Ramos (cell line): ENCODE data around the gene PLXDC1.

Experiments
- in situ Hi-C: fragments of 300-500 bp; cut with MboI; formaldehyde crosslinking; loops from one replicate; pipeline ENCODE4 v1.14.3; 2022; ENCODE audit warnings: low sequenced_read_pairs; ENCODE audit not compliant: unreplicated experiment

PLXDC1 gene

GRCh38 chr17:39183045-39183444 is 31.6 kb upstream of the PLXDC1 start:
- in situ Hi-C loops: no loop called here

GRCh38 chr17:39181303-39181702 is 29.9 kb upstream of the PLXDC1 start:
- in situ Hi-C loops: no loop called here

- in situ Hi-C loops: no loop called here
These were observed 27.1 kb upstream of the PLXDC1 start for GRCh38 chr17:39178536-39178935.

- in situ Hi-C loops: no loop called here
These were observed 25.8 kb upstream of the PLXDC1 start for GRCh38 chr17:39177256-39177655.

GRCh38 chr17:39175695-39176093 is 24.3 kb upstream of the PLXDC1 start:
- in situ Hi-C loops: no loop called here

- in situ Hi-C loops: loop anchor here (25.0 kb wide), 1 partner anchor 188 kb away; no protein-coding TSS in a partner anchor
These were observed 23.7 kb upstream of the PLXDC1 start for GRCh38 chr17:39174920-39175694.

GRCh38 chr17:39173526-39174274 is 22.3 kb upstream of the PLXDC1 start:
- in situ Hi-C loops: loop anchor here (25.0 kb wide), 1 partner anchor 186 kb away; no protein-coding TSS in a partner anchor

- in situ Hi-C loops: loop anchor here (25.0 kb wide), 1 partner anchor 186 kb away; no protein-coding TSS in a partner anchor
These were observed 21.6 kb upstream of the PLXDC1 start for GRCh38 chr17:39173080-39173479.

- in situ Hi-C loops: loop anchor here (25.0 kb wide), 1 partner anchor 185 kb away; no protein-coding TSS in a partner anchor
These were observed 20.5 kb upstream of the PLXDC1 start for GRCh38 chr17:39171933-39172332.

- in situ Hi-C loops: loop anchor here (25.0 kb wide), 1 partner anchor 183 kb away; no protein-coding TSS in a partner anchor
These were observed 19.1 kb upstream of the PLXDC1 start for GRCh38 chr17:39170558-39170957.

- in situ Hi-C loops: loop anchor here (25.0 kb wide), 1 partner anchor 183 kb away; no protein-coding TSS in a partner anchor
These were observed 18.7 kb upstream of the PLXDC1 start for GRCh38 chr17:39170109-39170508.

- in situ Hi-C loops: loop anchor here (25.0 kb wide), 1 partner anchor 182 kb away; no protein-coding TSS in a partner anchor
These were observed 18.1 kb upstream of the PLXDC1 start for GRCh38 chr17:39169518-39169917.

- in situ Hi-C loops: loop anchor here (25.0 kb wide), 1 partner anchor 182 kb away; no protein-coding TSS in a partner anchor
These were observed 17.7 kb upstream of the PLXDC1 start for GRCh38 chr17:39169101-39169500.

- in situ Hi-C loops: loop anchor here (25.0 kb wide), 1 partner anchor 181 kb away; no protein-coding TSS in a partner anchor
These were observed 17.1 kb upstream of the PLXDC1 start for GRCh38 chr17:39168503-39168902.

GRCh38 chr17:39167476-39167875 is 16.0 kb upstream of the PLXDC1 start:
- in situ Hi-C loops: loop anchor here (25.0 kb wide), 1 partner anchor 180 kb away; no protein-coding TSS in a partner anchor

GRCh38 chr17:39166437-39167335 is 15.2 kb upstream of the PLXDC1 start:
- in situ Hi-C loops: loop anchor here (25.0 kb wide), 1 partner anchor 179 kb away; no protein-coding TSS in a partner anchor

- in situ Hi-C loops: loop anchor here (25.0 kb wide), 1 partner anchor 179 kb away; no protein-coding TSS in a partner anchor
These were observed 14.5 kb upstream of the PLXDC1 start, which contains the start of gene ARL5C for GRCh38 chr17:39165841-39166349. Gene ARL5C (minus strand): TSS chr17:39166161. CDS start chr17:39165760, 401 bp downstream.

- in situ Hi-C loops: loop anchor here (25.0 kb wide), 1 partner anchor 178 kb away; no protein-coding TSS in a partner anchor
These were observed 13.9 kb upstream of the PLXDC1 start for GRCh38 chr17:39165178-39165840.
